ENCODE data around the gene SLC24A1.

DNA sequence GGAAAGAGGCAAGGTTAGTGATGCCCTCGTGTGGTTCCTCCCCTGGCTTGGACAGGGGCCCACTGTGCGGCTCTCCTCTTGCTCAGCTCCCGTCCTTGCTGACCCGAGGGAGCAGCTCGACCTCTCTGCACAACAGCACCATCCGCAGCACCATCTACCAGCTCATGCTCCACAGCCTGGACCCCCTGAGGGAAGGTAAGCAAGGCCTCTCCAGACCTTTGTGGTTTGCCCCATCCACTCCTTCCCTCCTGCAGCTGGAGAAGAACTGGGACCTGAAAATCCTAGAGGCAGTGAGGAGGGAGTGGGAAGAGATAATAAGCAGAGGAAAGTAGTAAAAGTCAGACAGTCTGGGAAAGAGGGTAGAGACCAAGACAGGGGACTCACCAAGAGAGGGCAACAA lies 17.8 kb downstream of the SLC24A1 start:
- no peak for TF ChIP-seq CTCF (IDR thresholded peaks at IDR 0.05; ENCODE audit: low read length)
- TF ChIP-seq EZH2 (IDR thresholded peaks at IDR 0.05; ENCODE audit: borderline replicate concordance, low read length) = no peak
